Left colon (tissue), 2 donors: Measurements from ENCODE around the gene DAPK1. TPM values are rescaled to one million over a fixed set of nuclear protein-coding genes. Genes with fewer than 3 reads are reported as not detected.
"Not testable (repeated sequence)": the region's sequence is repeated elsewhere in the genome, so short reads cannot be mapped to it uniquely, and the experiment has no call there.

Experiments used
- ATAC-seq: fragments of 200-7000 bp; cut with Tn5 transposase; one replicate; pipeline ENCODE4 v1.9.1; 2020; ENCODE audit warnings: mild to moderate bottlenecking, moderate library complexity
- DNase-seq, 2 donors: peaks; one replicate each; pipeline ENCODE4 v3.0.0-alpha.2; 2020
- intact Hi-C, 2 donors: fragments of 100-400 bp; cut with DNase I in 1 of 2; cut with micrococcal nuclease in 1 of 2; formaldehyde crosslinking; loops; one replicate each; pipeline versions ENCODE4 v1.11.2 to v1.14.0; 2022; cut with DNase I, micrococcal nuclease
- total RNA-seq, 2 donors: library from RNA; stranded (reverse); fragmentation: NEBNext Ultra II Directional; extraction: Animal tissue kit (Norgen Biotek cat#: 25700); gene quantifications; one replicate each; pipeline ENCODE4 v1.2.1, GENCODE V29; 2021
- donor health status: DM: no; HTN: no; CAD: no.
- donor health status: DM: yes; HTN: yes; CAD: no.

Gene DAPK1
- total RNA-seq, 2 donors from 2014 or later: 10.4 to 22.8 TPM

GRCh38 chr9:87531370-87532295 lies 34.0 kb downstream of the DAPK1 start:
- intact Hi-C loops: no loop called here
- ATAC-seq (no peak), DNase-seq (no peak)

- ATAC-seq (no peak), DNase-seq (no peak)
These were observed 35.6 kb downstream of the DAPK1 start for GRCh38 chr9:87533271-87533670.

GRCh38 chr9:87534036-87534435 lies 36.4 kb downstream of the DAPK1 start:
- ATAC-seq: no peak
- no peak for DNase-seq
- intact Hi-C loops: no loop called here

More at GRCh38 chr9:87533271-87533670, 35.6 kb downstream of the DAPK1 start:
- intact Hi-C loops: no loop called here

- ATAC-seq (no peak), DNase-seq (no peak)
- intact Hi-C loops: no loop called here
These were observed 37.3 kb downstream of the DAPK1 start for GRCh38 chr9:87534957-87535356.

- DNase-seq (no peak), ATAC-seq (no peak)
- intact Hi-C loops: no loop called here
These were observed 38.3 kb downstream of the DAPK1 start for GRCh38 chr9:87535817-87536539.

- ATAC-seq: no peak
- intact Hi-C loops: no loop called here
- no peak for DNase-seq
These were observed 40.0 kb downstream of the DAPK1 start for GRCh38 chr9:87537625-87538024.

- ATAC-seq: no peak
- intact Hi-C loops: no loop called here
- DNase-seq: no peak
These were observed 42.9 kb downstream of the DAPK1 start for GRCh38 chr9:87540444-87541105.

- DNase-seq: no peak
- intact Hi-C loops: no loop called here
- no peak for ATAC-seq
These were observed 44.0 kb downstream of the DAPK1 start for GRCh38 chr9:87541663-87542062.

- intact Hi-C loops: no loop called here
- no peak for ATAC-seq
- DNase-seq: no peak
These were observed 44.5 kb downstream of the DAPK1 start for GRCh38 chr9:87542141-87542540.

- intact Hi-C loops: no loop called here
- DNase-seq (no peak), ATAC-seq (no peak)
These were observed 45.6 kb downstream of the DAPK1 start for GRCh38 chr9:87543251-87543650.

- ATAC-seq: no peak
- intact Hi-C loops: no loop called here
- no peak for DNase-seq
These were observed 48.2 kb downstream of the DAPK1 start for GRCh38 chr9:87545858-87546257.

- intact Hi-C loops: no loop called here
- ATAC-seq: no peak
- DNase-seq: no peak
These were observed 49.0 kb downstream of the DAPK1 start for GRCh38 chr9:87546704-87547103.

- intact Hi-C loops: no loop called here
- DNase-seq: no peak
- peak; percentile 52 for ATAC-seq
These were observed 50.0 kb downstream of the DAPK1 start for GRCh38 chr9:87547671-87548081.

- no peak for ATAC-seq
- intact Hi-C loops: no loop called here
- no peak for DNase-seq
These were observed 50.5 kb downstream of the DAPK1 start for GRCh38 chr9:87548159-87548558.

- ATAC-seq, DNase-seq: not testable (repeated sequence)
These were observed 51.4 kb downstream of the DAPK1 start for GRCh38 chr9:87549088-87549487.

GRCh38 chr9:87549791-87550190 lies 52.1 kb downstream of the DAPK1 start:
- no peak for ATAC-seq
- intact Hi-C loops: no loop called here
- DNase-seq: no peak

More at GRCh38 chr9:87549088-87549487, 51.4 kb downstream of the DAPK1 start:
- intact Hi-C loops: not testable (repeated sequence)

GRCh38 chr9:87550253-87550954 lies 52.7 kb downstream of the DAPK1 start:
- no peak for DNase-seq
- intact Hi-C loops: no loop called here
- ATAC-seq: no peak

- DNase-seq (no peak), ATAC-seq (no peak)
- intact Hi-C loops: no loop called here
These were observed 54.1 kb downstream of the DAPK1 start for GRCh38 chr9:87551772-87552217.
